ENCODE data around the gene GTF2IRD1. TPM values are rescaled to one million over a fixed set of nuclear protein-coding genes. Genes with fewer than 3 reads are reported as not detected.

GTF2IRD1 gene
- total and polyA plus RNA-seq, 2 of the 13 experiments (the other 11 are each of a cell fraction or from before 2014, with no cell fraction given): 16.5 to 26.7 TPM

- Histone ChIP-seq H3K4me3 (replicated peaks in 1 of 3; ENCODE audit: insufficient read depth in 1 of 3, low read depth in 2 of 3, low read length in 3 of 3) (peak overlapping the region; percentile 59 to 86 (median 66); a peak in 4 of 6 replicates), H3K4me1 (ENCODE audit: insufficient read depth, low read length) (peaks cover 29% of the 10 kb centered on the region), H3K36me3 (replicated peaks in 1 of 2; ENCODE audit: control insufficient read depth in 1 of 2, insufficient read depth in 2 of 2, low read length in 2 of 2) (peaks cover under 1 to 1% of the 10 kb centered on the region in 2 experiments; a peak in 1 of 5 replicates), H4K20me1 (ENCODE audit: insufficient read depth, low read length) (peaks cover 3% of the 10 kb centered on the region; the same call in 1 of the 2 replicates), H3K9ac (ENCODE audit: insufficient read depth, low read depth, low read length) (peak overlapping the region; percentile 74), H3K9me3 (ENCODE audit: low read length) (no peaks in the 10 kb centered on the region), H3K4me2 (ENCODE audit: low read depth, low read length) (peak overlapping the region; percentile 90), H3K79me2 (ENCODE audit: insufficient read depth, low read length) (peaks cover 46% of the 10 kb centered on the region), H3K27ac (ENCODE audit: extremely low read length, insufficient read depth, low read length) (peak overlapping the region; percentile 73), H2AFZ (ENCODE audit: low read length) (no peak overlapping the region), H3K27me3 (ENCODE audit: control insufficient read depth in 1 of 2, insufficient read depth in 2 of 2, low read length in 2 of 2) (no peaks in the 10 kb centered on the region)
- BruUV-seq (replicated peaks): TSS peak; percentile 62
- in situ Hi-C loops (cut with HindIII; ENCODE audit: extremely low pct_ligation_motif_present, low pct_unique_long_range_greater_than_20kb): no loop called here
- DNase-seq (ENCODE audit: low spot score) (no peak), FAIRE-seq (no peak), ATAC-seq (no peak)
- ChIA-PET POLR2A (no interaction called here), CTCF (ENCODE audit: low intra/inter-chr PET ratio, low total read pairs) (no interaction called here)
- 19% methylated on average over 3 of the region's 6 CpGs for WGBS (ENCODE audit: low lambda C conversion rate)
- intact Hi-C loops (cut with micrococcal nuclease; ENCODE audit: unreplicated experiment): loop anchor here (1.0 kb wide), 1 partner anchor 38 kb away; no protein-coding TSS in a partner anchor
- TF ChIP-seq ZNF530 (CRISPR knock-in tag; IDR thresholded peaks at IDR 0.05; ENCODE audit: low read depth) (no peak), PBX2 (CRISPR knock-in tag; IDR thresholded peaks at IDR 0.05) (peak; percentile 50; the same call in 1 of the 2 replicates), KMT2B (CRISPR knock-in tag; IDR thresholded peaks at IDR 0.05) (no peak), SRY (CRISPR knock-in tag; IDR thresholded peaks at IDR 0.05) (no peak), PAX8 (CRISPR knock-in tag; IDR thresholded peaks at IDR 0.05; ENCODE audit: borderline replicate concordance) (no peak), SOX6 (IDR thresholded peaks at IDR 0.05) (no peak), SOX6 (CRISPR knock-in tag; IDR thresholded peaks at IDR 0.05) (0 out of 2 replicates have a peak, but pooled peaks have one; percentile 0), ZNF20 (CRISPR knock-in tag; IDR thresholded peaks at IDR 0.05) (no peak), CEBPG (CRISPR knock-in tag; IDR thresholded peaks at IDR 0.05) (0 out of 2 replicates have a peak, but pooled peaks have one; percentile 30), ZNF552 (CRISPR knock-in tag; IDR thresholded peaks at IDR 0.05; ENCODE audit: borderline replicate concordance) (no peak), CEBPB (IDR thresholded peaks at IDR 0.05; ENCODE audit: borderline replicate concordance, low read depth, low read length) (peak; percentile 60; the same call in 1 of the 2 replicates), DZIP1 (CRISPR knock-in tag; IDR thresholded peaks at IDR 0.05) (0 out of 2 replicates have a peak, but pooled peaks have one; percentile 48)
- TF ChIP-seq, protein P1, sequence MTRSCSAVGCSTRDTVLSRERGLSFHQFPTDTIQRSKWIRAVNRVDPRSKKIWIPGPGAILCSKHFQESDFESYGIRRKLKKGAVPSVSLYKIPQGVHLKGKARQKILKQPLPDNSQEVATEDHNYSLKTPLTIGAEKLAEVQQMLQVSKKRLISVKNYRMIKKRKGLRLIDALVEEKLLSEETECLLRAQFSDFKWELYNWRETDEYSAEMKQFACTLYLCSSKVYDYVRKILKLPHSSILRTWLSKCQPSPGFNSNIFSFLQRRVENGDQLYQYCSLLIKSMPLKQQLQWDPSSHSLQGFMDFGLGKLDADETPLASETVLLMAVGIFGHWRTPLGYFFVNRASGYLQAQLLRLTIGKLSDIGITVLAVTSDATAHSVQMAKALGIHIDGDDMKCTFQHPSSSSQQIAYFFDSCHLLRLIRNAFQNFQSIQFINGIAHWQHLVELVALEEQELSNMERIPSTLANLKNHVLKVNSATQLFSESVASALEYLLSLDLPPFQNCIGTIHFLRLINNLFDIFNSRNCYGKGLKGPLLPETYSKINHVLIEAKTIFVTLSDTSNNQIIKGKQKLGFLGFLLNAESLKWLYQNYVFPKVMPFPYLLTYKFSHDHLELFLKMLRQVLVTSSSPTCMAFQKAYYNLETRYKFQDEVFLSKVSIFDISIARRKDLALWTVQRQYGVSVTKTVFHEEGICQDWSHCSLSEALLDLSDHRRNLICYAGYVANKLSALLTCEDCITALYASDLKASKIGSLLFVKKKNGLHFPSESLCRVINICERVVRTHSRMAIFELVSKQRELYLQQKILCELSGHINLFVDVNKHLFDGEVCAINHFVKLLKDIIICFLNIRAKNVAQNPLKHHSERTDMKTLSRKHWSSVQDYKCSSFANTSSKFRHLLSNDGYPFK (CRISPR knock-in tag; IDR thresholded peaks at IDR 0.05; ENCODE audit: borderline replicate concordance): no peak
- TF ChIP-seq, protein P2, sequence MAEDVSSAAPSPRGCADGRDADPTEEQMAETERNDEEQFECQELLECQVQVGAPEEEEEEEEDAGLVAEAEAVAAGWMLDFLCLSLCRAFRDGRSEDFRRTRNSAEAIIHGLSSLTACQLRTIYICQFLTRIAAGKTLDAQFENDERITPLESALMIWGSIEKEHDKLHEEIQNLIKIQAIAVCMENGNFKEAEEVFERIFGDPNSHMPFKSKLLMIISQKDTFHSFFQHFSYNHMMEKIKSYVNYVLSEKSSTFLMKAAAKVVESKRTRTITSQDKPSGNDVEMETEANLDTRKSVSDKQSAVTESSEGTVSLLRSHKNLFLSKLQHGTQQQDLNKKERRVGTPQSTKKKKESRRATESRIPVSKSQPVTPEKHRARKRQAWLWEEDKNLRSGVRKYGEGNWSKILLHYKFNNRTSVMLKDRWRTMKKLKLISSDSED (CRISPR knock-in tag; IDR thresholded peaks at IDR 0.05): no peak
These were observed 2.2 kb downstream of the GTF2IRD1 start for GRCh38 chr7:74455928-74456327.
